Esophagus muscularis mucosa (tissue), 4 donors: Measurements from ENCODE around the gene AKAP13.

ENCODE experiments used
- CTCF ChIP-seq, 3 experiments: fragments of 200-600 bp in 2 of 3; fragments of 450-650 bp in 1 of 3; sonication (generic) in 2 of 3; IDR thresholded peaks; one replicate each; pipeline ENCODE4 v1.5.1; 2017 to 2019; ENCODE audit warnings: antibody characterized with exemption in 3 of 3, mild to moderate bottlenecking in 2 of 3, moderate library complexity in 1 of 3
- EP300 ChIP-seq: sonication (generic); formaldehyde crosslinking; IDR thresholded peaks from one replicate; pipeline ENCODE4 v1.6.1; 2017; ENCODE audit warnings: antibody characterized with exemption
- POLR2A ChIP-seq: fragments of 450-650 bp; IDR thresholded peaks from one replicate; pipeline ENCODE4 v1.6.1; 2017; ENCODE audit warnings: antibody characterized with exemption, moderate library complexity, mild to moderate bottlenecking, low read depth
- POLR2AphosphoS5 ChIP-seq, 2 donors: sonication (generic); formaldehyde crosslinking; IDR thresholded peaks; one replicate each; pipeline ENCODE4 v1.6.1; 2017; ENCODE audit warnings: antibody characterized with exemption in 2 of 2

GRCh38 chr15:85744579-85744978 is 364.2 kb downstream of the AKAP13 start:
- TF ChIP-seq EP300 (no peak), CTCF (IDR thresholded peaks at IDR 0.05) (no peak), POLR2AphosphoS5 (IDR thresholded peaks at IDR 0.05) (no peak), POLR2A (no peak)
